Measurements from ENCODE around the gene NPR1. TPM values are rescaled to one million over a fixed set of nuclear protein-coding genes. Genes with fewer than 3 reads are reported as not detected.

Gene NPR1
- total and polyA plus RNA-seq, 2 experiments from 2014 or later, result 0.19 TPM; not detected in 1

DNA sequence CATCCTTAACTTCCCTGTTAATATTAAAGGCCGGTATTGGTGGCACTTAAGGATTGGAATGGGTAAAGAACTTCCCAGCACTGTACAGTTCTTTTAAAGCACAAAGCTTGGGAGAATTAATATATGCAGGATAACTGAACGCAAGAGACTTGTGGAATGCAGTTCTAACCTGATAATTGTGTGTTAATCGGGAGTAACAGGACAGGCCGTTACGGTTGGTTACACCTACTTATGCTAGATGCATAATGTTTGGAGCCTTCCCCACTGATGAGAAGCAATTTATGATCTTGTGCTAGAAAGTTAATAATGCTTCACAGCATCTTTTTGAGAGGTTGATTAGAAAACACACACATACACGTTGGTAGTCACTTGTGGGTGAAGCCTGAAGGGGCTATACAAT lies 37.6 kb upstream of the NPR1 start:
- in situ Hi-C loops (cut with MboI), result no loop called here
- DNase-seq, result no peak
- TF ChIP-seq EZH2phosphoT487 (IDR thresholded peaks at IDR 0.05; ENCODE audit: insufficient read depth, low read depth) (no peak), EZH2 (IDR thresholded peaks at IDR 0.05; ENCODE audit: insufficient read depth, poor library complexity, severe bottlenecking) (no peak)
- no peaks in the 10 kb centered on the region for H3K9me2 ChIP-seq (ENCODE audit: insufficient read depth)
- H3K36me3 ChIP-seq (ENCODE audit: low read depth), result peaks cover 98% of the 10 kb centered on the region
- H3K9me3 ChIP-seq (ENCODE audit: low read depth), result no peaks in the 10 kb centered on the region
- no peaks in the 10 kb centered on the region for H3K4me1 ChIP-seq (ENCODE audit: insufficient read depth)
- peaks cover 81% of the 10 kb centered on the region for H3K79me2 ChIP-seq (ENCODE audit: insufficient read depth)
- peaks cover 49% of the 10 kb centered on the region for H3F3A ChIP-seq (ENCODE audit: insufficient read depth)
- no peaks in the 10 kb centered on the region for H4K20me1 ChIP-seq (ENCODE audit: insufficient read depth)
- no peak overlapping the region for H3K27ac ChIP-seq
- H3K4me3 ChIP-seq, result no peak overlapping the region
- H3K9ac ChIP-seq, result no peak overlapping the region
- H3K27me3 ChIP-seq (replicated peaks; ENCODE audit: insufficient read depth), result no peaks in the 10 kb centered on the region
- H2AFZ ChIP-seq, result no peak overlapping the region
- H3K4me2 ChIP-seq (ENCODE audit: unreplicated experiment), result no peak overlapping the region
- WGBS, 2 experiments (ENCODE audit: low coverage in 1 of 2, low lambda C conversion rate in 2 of 2, missing lambda C conversion rate in 2 of 2), result 62 to 65% methylated on average over 6 of the region's 6 CpGs

DNA sequence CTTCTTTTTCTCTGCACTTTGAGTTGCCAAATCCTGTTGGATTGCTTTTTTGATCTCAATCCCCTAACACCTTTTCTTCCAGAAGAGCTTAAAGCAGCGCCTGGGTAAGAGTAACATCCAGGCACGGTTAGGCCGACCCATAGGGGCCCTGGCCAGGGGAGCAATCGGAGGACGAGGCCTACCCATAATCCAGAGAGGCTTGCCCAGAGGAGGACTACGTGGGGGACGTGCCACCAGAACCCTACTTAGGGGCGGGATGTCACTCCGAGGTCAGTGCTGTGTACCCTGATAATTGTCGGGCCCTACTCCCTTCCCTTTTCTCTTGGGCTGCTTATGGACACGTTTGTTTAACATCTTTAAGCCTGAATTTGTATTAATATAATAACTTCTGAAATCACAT lies 36.3 kb upstream of the NPR1 start:
- Histone ChIP-seq H2AFZ (no peak overlapping the region), H4K20me1 (ENCODE audit: insufficient read depth) (no peaks in the 10 kb centered on the region), H3K36me3 (ENCODE audit: low read depth) (peaks cover 88% of the 10 kb centered on the region), H3K9me3 (ENCODE audit: low read depth) (no peaks in the 10 kb centered on the region), H3K4me2 (ENCODE audit: unreplicated experiment) (no peak overlapping the region), H3F3A (ENCODE audit: insufficient read depth) (peaks cover 48% of the 10 kb centered on the region), H3K27ac (no peak overlapping the region), H3K4me3 (no peak overlapping the region), H3K79me2 (ENCODE audit: insufficient read depth) (peaks cover 68% of the 10 kb centered on the region), H3K27me3 (replicated peaks; ENCODE audit: insufficient read depth) (no peaks in the 10 kb centered on the region), H3K4me1 (ENCODE audit: insufficient read depth) (no peaks in the 10 kb centered on the region), H3K9ac (no peak overlapping the region), H3K9me2 (ENCODE audit: insufficient read depth) (no peaks in the 10 kb centered on the region)
- TF ChIP-seq EZH2 (IDR thresholded peaks at IDR 0.05; ENCODE audit: insufficient read depth, poor library complexity, severe bottlenecking) (no peak), EZH2phosphoT487 (IDR thresholded peaks at IDR 0.05; ENCODE audit: insufficient read depth, low read depth) (no peak)
- no peak for DNase-seq
- WGBS, 2 experiments (ENCODE audit: low coverage in 1 of 2, low lambda C conversion rate in 2 of 2, missing lambda C conversion rate in 2 of 2), result 94% methylated on average over 11 of the region's 11 CpGs
- in situ Hi-C loops (cut with MboI), result no loop called here

GRCh38 chr1:153643100-153643499 lies 35.4 kb upstream of the NPR1 start:
- H2AFZ ChIP-seq, result no peak overlapping the region
- H3K27me3 ChIP-seq (replicated peaks; ENCODE audit: insufficient read depth), result no peaks in the 10 kb centered on the region
- no peak overlapping the region for H3K4me3 ChIP-seq
- in situ Hi-C loops (cut with MboI), result no loop called here
- H3K4me2 ChIP-seq (ENCODE audit: unreplicated experiment), result no peak overlapping the region
- no peak for DNase-seq
- H4K20me1 ChIP-seq (ENCODE audit: insufficient read depth), result no peaks in the 10 kb centered on the region
- no peak overlapping the region for H3K27ac ChIP-seq
- peaks cover 58% of the 10 kb centered on the region for H3K79me2 ChIP-seq (ENCODE audit: insufficient read depth)
- no peaks in the 10 kb centered on the region for H3K4me1 ChIP-seq (ENCODE audit: insufficient read depth)
- H3K9me2 ChIP-seq (ENCODE audit: insufficient read depth), result no peaks in the 10 kb centered on the region
- H3K36me3 ChIP-seq (ENCODE audit: low read depth), result peaks cover 80% of the 10 kb centered on the region
- H3K9ac ChIP-seq, result no peak overlapping the region
- H3F3A ChIP-seq (ENCODE audit: insufficient read depth), result peaks cover 42% of the 10 kb centered on the region
- TF ChIP-seq EZH2 (IDR thresholded peaks at IDR 0.05; ENCODE audit: insufficient read depth, poor library complexity, severe bottlenecking), result no peak
- H3K9me3 ChIP-seq (ENCODE audit: low read depth), result no peaks in the 10 kb centered on the region
- WGBS, 2 experiments (ENCODE audit: low coverage in 1 of 2, low lambda C conversion rate in 2 of 2, missing lambda C conversion rate in 2 of 2), result 95% methylated on average over 11 of the region's 11 CpGs

DNA sequence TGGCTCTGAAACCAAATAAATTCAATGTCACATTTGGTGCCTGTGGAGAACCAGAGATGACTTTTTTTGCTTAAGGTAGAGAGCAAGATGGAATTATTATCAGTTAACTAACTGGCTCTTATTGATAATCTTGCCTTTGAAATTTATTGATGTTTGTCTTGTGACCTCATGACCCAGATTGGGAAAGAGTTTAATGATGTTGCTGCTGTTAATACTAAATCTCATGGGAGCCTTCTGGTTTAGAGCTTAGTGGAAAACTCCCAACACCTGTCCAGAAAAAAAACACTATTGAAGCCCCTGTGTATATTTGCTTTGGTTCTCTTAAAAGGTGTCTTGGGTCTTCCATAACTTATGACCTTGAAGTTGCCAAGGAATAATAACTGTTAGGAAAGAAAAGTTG lies 34.7 kb upstream of the NPR1 start:
- H3K9me2 ChIP-seq (ENCODE audit: insufficient read depth), result no peaks in the 10 kb centered on the region
- no peak for DNase-seq
- H3K4me3 ChIP-seq, result no peak overlapping the region
- peaks cover 37% of the 10 kb centered on the region for H3F3A ChIP-seq (ENCODE audit: insufficient read depth)
- no peak overlapping the region for H3K27ac ChIP-seq
- in situ Hi-C loops (cut with MboI), result no loop called here
- H3K27me3 ChIP-seq (replicated peaks; ENCODE audit: insufficient read depth), result no peaks in the 10 kb centered on the region
- no peaks in the 10 kb centered on the region for H4K20me1 ChIP-seq (ENCODE audit: insufficient read depth)
- no peak overlapping the region for H2AFZ ChIP-seq
- no peak for TF ChIP-seq EZH2 (IDR thresholded peaks at IDR 0.05; ENCODE audit: insufficient read depth, poor library complexity, severe bottlenecking)
- no peak for TF ChIP-seq EZH2phosphoT487 (IDR thresholded peaks at IDR 0.05; ENCODE audit: insufficient read depth, low read depth)
- no peaks in the 10 kb centered on the region for H3K9me3 ChIP-seq (ENCODE audit: low read depth)
- H3K79me2 ChIP-seq (ENCODE audit: insufficient read depth), result peaks cover 51% of the 10 kb centered on the region
- no peak overlapping the region for H3K4me2 ChIP-seq (ENCODE audit: unreplicated experiment)
- no peak overlapping the region for H3K9ac ChIP-seq
- H3K36me3 ChIP-seq (ENCODE audit: low read depth), result peaks cover 73% of the 10 kb centered on the region
- no peaks in the 10 kb centered on the region for H3K4me1 ChIP-seq (ENCODE audit: insufficient read depth)

- H3K4me2 ChIP-seq (ENCODE audit: unreplicated experiment), result no peak overlapping the region
- no peaks in the 10 kb centered on the region for H3K27me3 ChIP-seq (replicated peaks; ENCODE audit: insufficient read depth)
- DNase-seq, result no peak
- H3K27ac ChIP-seq, result no peak overlapping the region
- no peak overlapping the region for H3K4me3 ChIP-seq
- H3F3A ChIP-seq (ENCODE audit: insufficient read depth), result peaks cover 33% of the 10 kb centered on the region
- H2AFZ ChIP-seq, result no peak overlapping the region
- H3K4me1 ChIP-seq (ENCODE audit: insufficient read depth), result no peaks in the 10 kb centered on the region
- in situ Hi-C loops (cut with MboI), result no loop called here
- TF ChIP-seq EZH2phosphoT487 (IDR thresholded peaks at IDR 0.05; ENCODE audit: insufficient read depth, low read depth) (no peak), EZH2 (IDR thresholded peaks at IDR 0.05; ENCODE audit: insufficient read depth, poor library complexity, severe bottlenecking) (no peak)
- H4K20me1 ChIP-seq (ENCODE audit: insufficient read depth), result no peaks in the 10 kb centered on the region
- peaks cover 44% of the 10 kb centered on the region for H3K36me3 ChIP-seq (ENCODE audit: low read depth)
- peaks cover 21% of the 10 kb centered on the region for H3K79me2 ChIP-seq (ENCODE audit: insufficient read depth)
- no peak overlapping the region for H3K9ac ChIP-seq
- H3K9me2 ChIP-seq (ENCODE audit: insufficient read depth), result no peaks in the 10 kb centered on the region
- WGBS, 2 experiments (ENCODE audit: low coverage in 1 of 2, low lambda C conversion rate in 2 of 2, missing lambda C conversion rate in 2 of 2), result 88 to 90% methylated on average over 5 of the region's 5 CpGs
- H3K9me3 ChIP-seq (ENCODE audit: low read depth), result no peaks in the 10 kb centered on the region
Observed at GRCh38 chr1:153646672-153647345, 31.7 kb upstream of the NPR1 start.
